Measurements from ENCODE around the gene LRRC10. TPM values are rescaled to one million over a fixed set of nuclear protein-coding genes. Genes with fewer than 3 reads are reported as not detected.

The LRRC10 gene
- total and polyA plus RNA-seq, 2 donors (not counting 3 experiments of a cell fraction or from before 2014, with no cell fraction given): not detected

DNA sequence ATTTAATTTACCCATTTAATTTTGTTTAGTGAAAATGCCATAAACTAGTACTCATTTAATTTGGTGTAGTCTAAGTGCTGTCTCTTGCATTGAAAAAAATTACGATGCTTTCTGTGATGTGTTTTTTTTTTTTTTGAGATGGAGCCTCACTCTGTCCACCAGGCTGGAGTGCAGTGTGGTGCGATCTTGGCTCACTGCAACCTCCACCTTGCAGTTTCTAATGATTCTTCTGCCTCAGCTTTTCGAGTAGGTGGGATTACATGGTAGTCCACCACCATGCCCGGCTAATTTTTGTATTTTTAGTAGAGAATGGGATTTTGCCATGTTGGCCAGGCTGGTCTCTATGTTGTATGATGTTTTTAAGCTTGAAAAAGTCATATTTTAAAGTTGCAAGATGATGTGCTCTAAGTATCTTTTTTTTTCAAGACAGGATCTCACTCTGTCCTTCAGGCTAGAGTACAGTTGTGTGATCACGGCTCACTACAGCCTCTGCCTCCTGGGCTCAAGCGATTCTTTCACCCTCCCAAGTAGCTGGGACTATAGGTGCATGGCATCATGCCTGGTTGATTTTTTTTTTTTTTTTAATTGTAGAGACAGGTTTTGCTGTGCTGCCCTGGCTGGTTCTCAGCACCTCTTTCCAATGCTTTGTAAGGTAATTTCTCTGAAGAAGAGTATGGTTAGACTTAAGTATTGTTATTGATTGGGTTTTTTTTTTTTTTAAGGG lies 8.6 kb downstream of the LRRC10 start:
- no TSS peak for BruUV-seq (replicated peaks)
- intact Hi-C loops (cut with micrococcal nuclease): no loop called here
- Histone ChIP-seq H3K9ac (replicated peaks; ENCODE audit: extremely low read depth, insufficient read depth, low read length) (no peak overlapping the region), H4K20me1 (replicated peaks; ENCODE audit: control insufficient read depth, extremely low read depth, insufficient read depth, low read length) (no peaks in the 10 kb centered on the region), H3K4me2 (ENCODE audit: insufficient read depth, low read length) (no peak overlapping the region), H3K27me3 (ENCODE audit: control insufficient read depth in 2 of 2, insufficient read depth in 2 of 2, low read length in 2 of 2) (no peaks in the 10 kb centered on the region), H3K27ac (ENCODE audit: insufficient read depth, low read depth, low read length) (no peak overlapping the region), H3K4me1 (ENCODE audit: control insufficient read depth, extremely low read depth, insufficient read depth, low read length) (no peaks in the 10 kb centered on the region), H3K79me2 (ENCODE audit: control insufficient read depth, insufficient read depth, low read length) (no peaks in the 10 kb centered on the region), H3K9me1 (replicated peaks; ENCODE audit: control insufficient read depth, extremely low read depth, insufficient read depth, low read length) (no peaks in the 10 kb centered on the region), H2AFZ (ENCODE audit: low read depth, low read length) (no peak overlapping the region), H3K36me3 (ENCODE audit: control insufficient read depth in 2 of 2, extremely low read depth in 1 of 2, insufficient read depth in 2 of 2, low read length in 2 of 2) (peaks cover 17 to 35% of the 10 kb centered on the region in 2 experiments), H3K9me3 (replicated peaks; ENCODE audit: control insufficient read depth, insufficient read depth, low read length) (no peaks in the 10 kb centered on the region), H3K4me3 (replicated peaks in 1 of 3; ENCODE audit: insufficient read depth in 1 of 3, low read depth in 1 of 3, low read length in 3 of 3) (no peak overlapping the region)
- TF ChIP-seq JUN (IDR thresholded peaks at IDR 0.05; ENCODE audit: borderline replicate concordance, insufficient read depth, insufficient read length, low read depth): no peak
- peak; percentile 27 for TF ChIP-seq POLR2A (IDR thresholded peaks at IDR 0.05; ENCODE audit: low read depth, low read length)
- TF ChIP-seq MYC (IDR thresholded peaks at IDR 0.05; ENCODE audit: low read depth, low read length): no peak
- no peak for TF ChIP-seq GATA2 (IDR thresholded peaks at IDR 0.05; ENCODE audit: insufficient read depth, insufficient read length, low read depth, low read length)
- POLR2A ChIA-PET: no interaction called here
- CTCF ChIA-PET: no interaction called here
- no peak for FAIRE-seq
- no peak for DNase-seq (ENCODE audit: low read depth, low spot score)
- dilution Hi-C loops (cut with MboI; ENCODE audit: extremely low pct_ligation_motif_present, low sequenced_read_pairs): no loop called here

DNA sequence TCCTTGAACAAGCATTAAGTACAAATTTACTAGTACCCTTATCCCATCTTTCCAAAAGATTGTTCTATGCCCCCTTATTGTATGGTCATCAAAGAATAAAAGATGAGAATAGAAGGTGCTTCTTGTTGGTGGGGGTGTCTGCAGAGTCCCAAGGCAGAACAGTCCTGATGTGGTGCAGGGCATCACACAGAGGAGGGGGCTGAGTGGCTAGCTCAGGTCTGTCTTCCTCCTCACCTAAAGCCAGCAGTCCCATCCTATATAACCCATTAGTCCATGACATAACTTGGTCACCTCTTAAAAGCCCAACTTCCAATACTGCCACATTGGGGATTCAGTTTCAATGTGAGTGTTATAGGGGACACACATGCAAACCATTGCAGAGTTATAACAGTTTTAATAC lies 9.9 kb downstream of the LRRC10 start:
- Histone ChIP-seq H3K4me2 (ENCODE audit: insufficient read depth, low read length) (no peak overlapping the region), H3K9me1 (replicated peaks; ENCODE audit: control insufficient read depth, extremely low read depth, insufficient read depth, low read length) (no peaks in the 10 kb centered on the region), H3K4me1 (ENCODE audit: control insufficient read depth, extremely low read depth, insufficient read depth, low read length) (no peaks in the 10 kb centered on the region), H3K36me3 (ENCODE audit: control insufficient read depth in 2 of 2, extremely low read depth in 1 of 2, insufficient read depth in 2 of 2, low read length in 2 of 2) (peaks cover 18 to 39% of the 10 kb centered on the region in 2 experiments), H3K9me3 (replicated peaks; ENCODE audit: control insufficient read depth, insufficient read depth, low read length) (no peaks in the 10 kb centered on the region), H2AFZ (ENCODE audit: low read depth, low read length) (no peak overlapping the region), H3K79me2 (ENCODE audit: control insufficient read depth, insufficient read depth, low read length) (no peaks in the 10 kb centered on the region), H3K9ac (replicated peaks; ENCODE audit: extremely low read depth, insufficient read depth, low read length) (no peak overlapping the region), H3K4me3 (replicated peaks in 1 of 3; ENCODE audit: insufficient read depth in 1 of 3, low read depth in 1 of 3, low read length in 3 of 3) (no peak overlapping the region), H3K27ac (ENCODE audit: insufficient read depth, low read depth, low read length) (no peak overlapping the region), H3K27me3 (ENCODE audit: control insufficient read depth in 2 of 2, insufficient read depth in 2 of 2, low read length in 2 of 2) (no peaks in the 10 kb centered on the region), H4K20me1 (replicated peaks; ENCODE audit: control insufficient read depth, extremely low read depth, insufficient read depth, low read length) (no peaks in the 10 kb centered on the region)
- TF ChIP-seq GATA2 (IDR thresholded peaks at IDR 0.05; ENCODE audit: insufficient read depth, insufficient read length, low read depth, low read length) (no peak), MYC (IDR thresholded peaks at IDR 0.05; ENCODE audit: low read depth, low read length) (no peak), POLR2A (IDR thresholded peaks at IDR 0.05; ENCODE audit: low read depth, low read length) (no peak), EZH2 (IDR thresholded peaks at IDR 0.05; ENCODE audit: borderline replicate concordance, low read depth, low read length, severe bottlenecking) (no peak), POLR2AphosphoS5 (IDR thresholded peaks at IDR 0.05; ENCODE audit: insufficient read depth, low read depth, low read length) (no peak), FOS (IDR thresholded peaks at IDR 0.05; ENCODE audit: borderline replicate concordance, insufficient read depth, low read length) (no peak), JUN (IDR thresholded peaks at IDR 0.05; ENCODE audit: borderline replicate concordance, insufficient read depth, insufficient read length, low read depth) (no peak)
- TF ChIP-seq, protein P1, sequence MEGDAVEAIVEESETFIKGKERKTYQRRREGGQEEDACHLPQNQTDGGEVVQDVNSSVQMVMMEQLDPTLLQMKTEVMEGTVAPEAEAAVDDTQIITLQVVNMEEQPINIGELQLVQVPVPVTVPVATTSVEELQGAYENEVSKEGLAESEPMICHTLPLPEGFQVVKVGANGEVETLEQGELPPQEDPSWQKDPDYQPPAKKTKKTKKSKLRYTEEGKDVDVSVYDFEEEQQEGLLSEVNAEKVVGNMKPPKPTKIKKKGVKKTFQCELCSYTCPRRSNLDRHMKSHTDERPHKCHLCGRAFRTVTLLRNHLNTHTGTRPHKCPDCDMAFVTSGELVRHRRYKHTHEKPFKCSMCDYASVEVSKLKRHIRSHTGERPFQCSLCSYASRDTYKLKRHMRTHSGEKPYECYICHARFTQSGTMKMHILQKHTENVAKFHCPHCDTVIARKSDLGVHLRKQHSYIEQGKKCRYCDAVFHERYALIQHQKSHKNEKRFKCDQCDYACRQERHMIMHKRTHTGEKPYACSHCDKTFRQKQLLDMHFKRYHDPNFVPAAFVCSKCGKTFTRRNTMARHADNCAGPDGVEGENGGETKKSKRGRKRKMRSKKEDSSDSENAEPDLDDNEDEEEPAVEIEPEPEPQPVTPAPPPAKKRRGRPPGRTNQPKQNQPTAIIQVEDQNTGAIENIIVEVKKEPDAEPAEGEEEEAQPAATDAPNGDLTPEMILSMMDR (IDR thresholded peaks at IDR 0.05; ENCODE audit: extremely low read depth in 1 of 2, insufficient read depth in 1 of 2, low read depth in 1 of 2, low read length in 2 of 2): no peak
- TF ChIP-seq, protein P2, sequence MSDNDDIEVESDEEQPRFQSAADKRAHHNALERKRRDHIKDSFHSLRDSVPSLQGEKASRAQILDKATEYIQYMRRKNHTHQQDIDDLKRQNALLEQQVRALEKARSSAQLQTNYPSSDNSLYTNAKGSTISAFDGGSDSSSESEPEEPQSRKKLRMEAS (IDR thresholded peaks at IDR 0.05; ENCODE audit: insufficient read depth, insufficient read length): no peak
- DNase-seq (ENCODE audit: low read depth, low spot score) (no peak), FAIRE-seq (no peak)
- ChIA-PET CTCF (interaction anchor here (0.9 kb wide), 1 partner anchor 212 kb away, joined by 3 read pairs; no protein-coding TSS in a partner anchor), POLR2A (interaction anchor here (0.5 kb wide), 1 partner anchor 9 kb away, joined by 5 read pairs; no protein-coding TSS in a partner anchor)
- dilution Hi-C loops (cut with MboI; ENCODE audit: extremely low pct_ligation_motif_present, low sequenced_read_pairs) (no loop called here), intact Hi-C loops (cut with micrococcal nuclease) (no loop called here)
- no TSS peak for BruUV-seq (replicated peaks)

Measured in endothelial cell of umbilical vein (primary cell).